H9 (cell line): ENCODE measurements around the gene CACNA1F. TPM values are rescaled to one million over a fixed set of nuclear protein-coding genes. Genes with fewer than 3 reads are reported as not detected.

ENCODE experiments used
- DNase-seq: peaks from one replicate; pipeline ENCODE4 v3.0.0-alpha.2; 2017
- H2AFZ ChIP-seq: one replicate; pipeline ENCODE4 v1.6.1; 2013; ENCODE audit warnings: mild to moderate bottlenecking, low read length, control low read depth, moderate library complexity
- H2AK5ac ChIP-seq: 2 replicates; pipeline ENCODE4 v1.6.1; 2013; ENCODE audit warnings: low read length, control low read depth, mixed read lengths; ENCODE audit not compliant: insufficient read length
- H2BK120ac ChIP-seq: one replicate; pipeline ENCODE4 v1.6.1; 2013; ENCODE audit warnings: low read depth, mild to moderate bottlenecking, low read length, control low read depth, inconsistent platforms; ENCODE audit not compliant: poor library complexity, severe bottlenecking
- H2BK12ac ChIP-seq: 2 replicates; pipeline ENCODE4 v1.6.1; 2013; ENCODE audit warnings: low read length, control low read depth, mixed read lengths, low read depth; ENCODE audit not compliant: insufficient read length
- H2BK15ac ChIP-seq: 2 replicates; pipeline ENCODE4 v1.6.1; 2013; ENCODE audit warnings: low read depth, low read length, control low read depth
- H2BK20ac ChIP-seq: one replicate; pipeline ENCODE4 v1.6.1; 2013; ENCODE audit warnings: low read depth, mild to moderate bottlenecking, low read length, control low read depth, inconsistent platforms; ENCODE audit not compliant: poor library complexity, severe bottlenecking
- H2BK5ac ChIP-seq: 2 replicates; pipeline ENCODE4 v1.6.1; 2013; ENCODE audit warnings: low read length, control low read depth, mixed read lengths; ENCODE audit not compliant: insufficient read length
- H3K14ac ChIP-seq: 2 replicates; pipeline ENCODE4 v1.6.1; 2013; ENCODE audit warnings: low read length, control low read depth; ENCODE audit not compliant: insufficient read depth
- H3K18ac ChIP-seq: 2 replicates; pipeline ENCODE4 v1.6.1; 2013; ENCODE audit warnings: low read depth, mild to moderate bottlenecking, mixed read lengths, low read length, control low read depth; ENCODE audit not compliant: insufficient read length
- H3K23ac ChIP-seq: 2 replicates; pipeline ENCODE4 v1.6.1; 2013; ENCODE audit warnings: low read length, control low read depth, mixed read lengths, low read depth; ENCODE audit not compliant: insufficient read length
- H3K23me2 ChIP-seq: 2 replicates; pipeline ENCODE4 v1.6.1; 2013; ENCODE audit warnings: low read depth, mild to moderate bottlenecking, mixed read lengths, low read length, control low read depth; ENCODE audit not compliant: insufficient read length, poor library complexity, severe bottlenecking
- H3K27ac ChIP-seq: 2 replicates; pipeline ENCODE4 v1.5.1; 2013; ENCODE audit warnings: low read length, control low read depth, mixed read lengths, low read depth; ENCODE audit not compliant: insufficient read length
- H3K27me3 ChIP-seq: 2 replicates; pipeline ENCODE4 v1.6.1; 2013; ENCODE audit warnings: low read length, control low read depth, inconsistent platforms; ENCODE audit not compliant: insufficient read depth
- H3K4ac ChIP-seq: 2 replicates; pipeline ENCODE4 v1.6.1; 2013; ENCODE audit warnings: low read depth, mild to moderate bottlenecking, control low read depth, inconsistent platforms, low read length, moderate library complexity
- H3K4me1 ChIP-seq: 2 replicates; pipeline ENCODE4 v1.6.1; 2013; ENCODE audit warnings: low read length, control low read depth, inconsistent platforms; ENCODE audit not compliant: insufficient read depth
- H3K4me2 ChIP-seq: 2 replicates; pipeline ENCODE4 v1.6.1; 2013; ENCODE audit warnings: low read length, control low read depth, mixed read lengths; ENCODE audit not compliant: insufficient read length, insufficient read depth
- H3K56ac ChIP-seq: 2 replicates; pipeline ENCODE4 v1.6.1; 2013; ENCODE audit warnings: low read depth, mild to moderate bottlenecking, mixed read lengths, low read length, control low read depth; ENCODE audit not compliant: insufficient read length
- H3K79me1 ChIP-seq: 2 replicates; pipeline ENCODE4 v1.6.1; 2013; ENCODE audit warnings: low read depth, mild to moderate bottlenecking, moderate library complexity, low read length, control low read depth, inconsistent platforms; ENCODE audit not compliant: insufficient read depth, poor library complexity, severe bottlenecking
- H3K79me2 ChIP-seq: 2 replicates; pipeline ENCODE4 v1.6.1; 2013; ENCODE audit warnings: low read length, control low read depth, inconsistent platforms; ENCODE audit not compliant: insufficient read depth
- H3K9ac ChIP-seq: 2 replicates; pipeline ENCODE4 v1.6.1; 2013; ENCODE audit warnings: low read length, control low read depth, mixed read lengths; ENCODE audit not compliant: insufficient read length; ENCODE audit errors: extremely low read depth
- H3K9me3 ChIP-seq: one replicate; pipeline ENCODE4 v1.6.1; 2013; ENCODE audit warnings: low read depth, low read length, inconsistent platforms; ENCODE audit not compliant: control insufficient read depth
- H3T11ph ChIP-seq: one replicate; pipeline ENCODE4 v1.6.1; 2013; ENCODE audit warnings: mild to moderate bottlenecking, low read length, control low read depth, inconsistent platforms
- H4K20me1 ChIP-seq: one replicate; pipeline ENCODE4 v1.6.1; 2013; ENCODE audit not compliant: control insufficient read depth, insufficient read length, insufficient read depth
- H4K5ac ChIP-seq: 2 replicates; pipeline ENCODE4 v1.6.1; 2013; ENCODE audit warnings: low read depth, mild to moderate bottlenecking, mixed read lengths, low read length, control low read depth; ENCODE audit not compliant: insufficient read length
- H4K8ac ChIP-seq: replicated peaks from 2 replicates; pipeline ENCODE4 v1.6.1; 2013; ENCODE audit warnings: low read length, control low read depth, mixed read lengths, low read depth; ENCODE audit not compliant: insufficient read length
- H4K91ac ChIP-seq: 2 replicates; pipeline ENCODE4 v1.6.1; 2013; ENCODE audit warnings: low read depth, mild to moderate bottlenecking, moderate library complexity, mixed read lengths, low read length, control low read depth; ENCODE audit not compliant: insufficient read length
- H3K27ac Mint-ChIP-seq, 3 experiments: 2 replicates in 2 of 3; 3 replicates in 1 of 3; pipeline ENCODE4 v1.8.0; 2020 to 2021; ENCODE audit warnings: mixed read lengths in 3 of 3, mild to moderate bottlenecking in 1 of 3, moderate library complexity in 1 of 3
- H3K27me3 Mint-ChIP-seq: 2 replicates; pipeline ENCODE4 v1.8.0; 2021; ENCODE audit warnings: low read depth, mild to moderate bottlenecking, moderate library complexity, mixed read lengths
- H3K36me3 Mint-ChIP-seq, 3 experiments: 2 replicates in 2 of 3; 3 replicates in 1 of 3; pipeline ENCODE4 v1.8.0; 2020 to 2021; ENCODE audit warnings: low read depth in 3 of 3, mixed read lengths in 3 of 3; ENCODE audit not compliant: insufficient read depth in 1 of 3
- H3K4me1 Mint-ChIP-seq, 2 experiments: 2 replicates each; pipeline ENCODE4 v1.8.0; 2020; ENCODE audit warnings: mixed read lengths in 2 of 2
- H3K4me3 Mint-ChIP-seq, 2 experiments: 2 replicates in 1 of 2; 3 replicates in 1 of 2; pipeline ENCODE4 v1.8.0; 2020 to 2021; ENCODE audit warnings: mild to moderate bottlenecking in 2 of 2, mixed read lengths in 2 of 2, moderate library complexity in 1 of 2
- H3K9me3 Mint-ChIP-seq, 2 experiments: 2 replicates in 1 of 2; 3 replicates in 1 of 2; pipeline ENCODE4 v1.8.0; 2020; ENCODE audit warnings: mild to moderate bottlenecking in 2 of 2, mixed read lengths in 2 of 2, moderate library complexity in 1 of 2
- CTCF ChIP-seq: fragments of 200-600 bp; sonication (generic); conservative IDR thresholded peaks from 3 replicates; pipeline ENCODE4 v1.8.0; 2021; ENCODE audit warnings: antibody characterized with exemption, mild to moderate bottlenecking
- whole genome bisulfite sequencing: extraction: QIAGEN DNeasy Blood & Tissue Kit; methylation state at CpG from one replicate; pipeline ENCODE4 v1.1.7; 2013; ENCODE audit warnings: missing lambda C conversion rate, low lambda C conversion rate, mixed read lengths; ENCODE audit not compliant: insufficient read length; ENCODE audit errors: extremely low coverage; 5-methylcytosine and 5-hydroxymethylcytosine counted together
- total RNA-seq: library from RNA; stranded (reverse); gene quantifications from 2 replicates; pipeline ENCODE4 v1.2.1, GENCODE V29; 2021

Gene CACNA1F
- total RNA-seq, 1 experiment from 2014 or later: 1.4 TPM

- no peak overlapping the region for H4K5ac ChIP-seq
- no peak overlapping the region for H3K14ac ChIP-seq
- no peak overlapping the region for H2AK5ac ChIP-seq
- Mint-ChIP-seq H3K27ac (no peak overlapping the region), H3K4me3 (no peak overlapping the region), H3K27me3 (no peaks in the 10 kb centered on the region; the same call in 1 of the 2 replicates), H3K4me1 (no peaks in the 10 kb centered on the region), H3K36me3 (peaks cover 17 to 49% (median 26%) of the 10 kb centered on the region in 3 experiments), H3K9me3 (peaks cover 70 to 82% of the 10 kb centered on the region in 2 experiments)
- H3K27me3 ChIP-seq: no peaks in the 10 kb centered on the region
- H3K4ac ChIP-seq: no peak overlapping the region
- DNase-seq: no peak
- H2BK12ac ChIP-seq: no peak overlapping the region
- no peak overlapping the region for H3K56ac ChIP-seq
- H3K9me3 ChIP-seq: peaks cover 30% of the 10 kb centered on the region
- H4K8ac ChIP-seq: no peak overlapping the region
- TF ChIP-seq CTCF: no peak
- no peak overlapping the region for H2BK120ac ChIP-seq
- H2BK20ac ChIP-seq: no peak overlapping the region
- H2AFZ ChIP-seq: no peak overlapping the region
- no peak overlapping the region for H3K4me2 ChIP-seq
- H4K91ac ChIP-seq: no peak overlapping the region
- H4K20me1 ChIP-seq: no peaks in the 10 kb centered on the region
- no peak overlapping the region for H3T11ph ChIP-seq
- H2BK15ac ChIP-seq: no peak overlapping the region
- H3K9ac ChIP-seq: no peak overlapping the region
- no peak overlapping the region for H2BK5ac ChIP-seq
- H3K23ac ChIP-seq: no peak overlapping the region
- H3K23me2 ChIP-seq: no peaks in the 10 kb centered on the region
- no peaks in the 10 kb centered on the region for H3K79me2 ChIP-seq
- no peak overlapping the region for H3K18ac ChIP-seq
- no peak overlapping the region for H3K27ac ChIP-seq
- H3K4me1 ChIP-seq: no peaks in the 10 kb centered on the region
- WGBS: no CpG with 5 or more reads among the region's 28 CpGs
- H3K79me1 ChIP-seq: no peaks in the 10 kb centered on the region
Measured at GRCh38 chrX:49247916-49248811, 15.0 kb upstream of the CACNA1F start.
